Sigmoid colon (tissue), 7 donors: ENCODE data around the gene TUBGCP6. TPM values are rescaled to one million over a fixed set of nuclear protein-coding genes. Genes with fewer than 3 reads are reported as not detected.

Source experiments
- DNase-seq: peaks from one replicate; pipeline ENCODE4 v3.0.0-alpha.2; 2019
- H3K27ac ChIP-seq, 4 donors: fragments of 200-600 bp; sonication (generic); one replicate each; pipeline ENCODE4 v1.5.1; 2016 to 2019; ENCODE audit warnings: mild to moderate bottlenecking in 1 of 4
- H3K27me3 ChIP-seq, 3 donors: fragments of 200-600 bp; sonication (generic); one replicate each; pipeline ENCODE4 v1.5.1; 2019; ENCODE audit warnings: mild to moderate bottlenecking in 1 of 3
- H3K36me3 ChIP-seq, 4 donors: fragments of 200-600 bp; sonication (generic); one replicate each; pipeline ENCODE4 v1.5.1; 2016 to 2019
- H3K4me1 ChIP-seq, 4 donors: fragments of 200-600 bp; sonication (generic); one replicate each; pipeline ENCODE4 v1.5.1; 2017 to 2019
- H3K4me3 ChIP-seq, 4 donors: fragments of 200-600 bp; sonication (generic); one replicate each; pipeline ENCODE4 v1.5.1; 2017 to 2019; ENCODE audit warnings: mild to moderate bottlenecking in 2 of 4, moderate library complexity in 1 of 4
- H3K9me3 ChIP-seq, 4 donors: fragments of 200-600 bp in 3 of 4; sonication (generic) in 3 of 4; one replicate each; pipeline versions ENCODE4 v1.5.1 to v1.6.1; 2013 to 2019
- EP300 ChIP-seq, 4 donors: sonication (generic); formaldehyde crosslinking; IDR thresholded peaks; one replicate each; pipeline ENCODE4 v1.6.1; 2017; ENCODE audit warnings: antibody characterized with exemption in 4 of 4
- POLR2A ChIP-seq, 2 donors: fragments of 450-650 bp; IDR thresholded peaks; one replicate each; pipeline ENCODE4 v1.6.1; 2016; ENCODE audit warnings: antibody characterized with exemption in 2 of 2, mild to moderate bottlenecking in 2 of 2, moderate library complexity in 2 of 2
- POLR2AphosphoS5 ChIP-seq, 4 donors: sonication (generic); formaldehyde crosslinking; IDR thresholded peaks; one replicate each; pipeline ENCODE4 v1.6.1; 2017; ENCODE audit warnings: antibody characterized with exemption in 4 of 4
- WGBS, 2 donors: extraction: QIAGEN DNeasy Blood & Tissue Kit; methylation state at CpG; one replicate each; pipeline ENCODE4 v1.1.7; 2013; 5-methylcytosine and 5-hydroxymethylcytosine counted together
- intact Hi-C: fragments of 100-400 bp; cut with DNase I; formaldehyde crosslinking; loops from one replicate; pipeline ENCODE4 v1.15.1; 2023
- polyA plus RNA-seq, 3 donors: library from polyadenylated mRNA; stranded (reverse); fragments of 200-250 nt; gene quantifications; one replicate each; pipeline ENCODE4 v1.2.3, GENCODE V29; 2013
- total RNA-seq, 4 donors: library from RNA; depleted of rRNA; stranded (reverse); fragments of >200 nt; gene quantifications; one replicate each; pipeline ENCODE4 v1.1.0, GENCODE V29; 2016
- TF ChIP-seq, protein P1 (sequence below), 4 experiments: fragments of 450-650 bp in 3 of 4; fragments of 200-600 bp in 1 of 4; IDR thresholded peaks; one replicate each; pipeline ENCODE4 v1.5.1; 2016 to 2019; ENCODE audit warnings: antibody characterized with exemption in 4 of 4, mild to moderate bottlenecking in 3 of 4, moderate library complexity in 2 of 4
- donor health status: healthy with polysubstance abuse.
- donor health status: Bipolar disorder and iron deficiency.
- donor health status: healthy.

Gene TUBGCP6
- total and polyA plus RNA-seq, 7 donors: 4.6 to 67.0 (median 26.4) TPM

DNA sequence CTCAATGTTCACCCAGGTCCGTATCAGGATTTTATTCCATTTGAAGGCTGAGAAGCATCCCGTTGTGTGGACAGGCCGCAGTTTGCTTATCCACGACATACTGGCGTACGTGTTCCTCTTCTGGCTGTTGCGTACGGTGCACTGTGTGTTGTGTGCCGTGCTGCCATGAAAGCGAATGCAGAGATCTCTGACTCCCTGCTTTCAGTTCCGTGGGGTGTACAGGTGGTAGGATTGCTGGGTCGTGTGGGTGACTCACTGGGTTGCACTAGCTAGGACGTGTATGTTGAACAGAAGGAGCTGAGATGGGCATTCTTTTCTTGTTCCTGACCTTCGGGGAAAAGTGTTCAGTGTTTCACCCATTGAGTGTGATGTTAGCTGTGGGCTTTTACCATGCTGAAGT is 33.7 kb downstream of the TUBGCP6 start:
- H3K4me3 ChIP-seq: no peak overlapping the region
- no peaks in the 10 kb centered on the region for H3K27me3 ChIP-seq
- H3K36me3 ChIP-seq: peaks cover 16 to 93% (median 49%) of the 10 kb centered on the region in 4 donors
- H3K9me3 ChIP-seq: no peaks in the 10 kb centered on the region
- intact Hi-C loops: loop anchor here (2.0 kb wide), 1 partner anchor 64 kb away; no protein-coding TSS in a partner anchor
- peaks cover 0 to 27% (median 9%) of the 10 kb centered on the region in 4 donors for H3K4me1 ChIP-seq
- no peak overlapping the region for H3K27ac ChIP-seq
- WGBS, 2 donors: 91 to 92% methylated on average over 14 of the region's 14 CpGs
- DNase-seq: no peak
- TF ChIP-seq, protein P1, sequence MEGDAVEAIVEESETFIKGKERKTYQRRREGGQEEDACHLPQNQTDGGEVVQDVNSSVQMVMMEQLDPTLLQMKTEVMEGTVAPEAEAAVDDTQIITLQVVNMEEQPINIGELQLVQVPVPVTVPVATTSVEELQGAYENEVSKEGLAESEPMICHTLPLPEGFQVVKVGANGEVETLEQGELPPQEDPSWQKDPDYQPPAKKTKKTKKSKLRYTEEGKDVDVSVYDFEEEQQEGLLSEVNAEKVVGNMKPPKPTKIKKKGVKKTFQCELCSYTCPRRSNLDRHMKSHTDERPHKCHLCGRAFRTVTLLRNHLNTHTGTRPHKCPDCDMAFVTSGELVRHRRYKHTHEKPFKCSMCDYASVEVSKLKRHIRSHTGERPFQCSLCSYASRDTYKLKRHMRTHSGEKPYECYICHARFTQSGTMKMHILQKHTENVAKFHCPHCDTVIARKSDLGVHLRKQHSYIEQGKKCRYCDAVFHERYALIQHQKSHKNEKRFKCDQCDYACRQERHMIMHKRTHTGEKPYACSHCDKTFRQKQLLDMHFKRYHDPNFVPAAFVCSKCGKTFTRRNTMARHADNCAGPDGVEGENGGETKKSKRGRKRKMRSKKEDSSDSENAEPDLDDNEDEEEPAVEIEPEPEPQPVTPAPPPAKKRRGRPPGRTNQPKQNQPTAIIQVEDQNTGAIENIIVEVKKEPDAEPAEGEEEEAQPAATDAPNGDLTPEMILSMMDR (IDR thresholded peaks at IDR 0.05): no peak
- TF ChIP-seq POLR2AphosphoS5 (IDR thresholded peaks at IDR 0.05): no peak
- TF ChIP-seq EP300 (IDR thresholded peaks at IDR 0.05): no peak
- no peak for TF ChIP-seq POLR2A (IDR thresholded peaks at IDR 0.05)

DNA sequence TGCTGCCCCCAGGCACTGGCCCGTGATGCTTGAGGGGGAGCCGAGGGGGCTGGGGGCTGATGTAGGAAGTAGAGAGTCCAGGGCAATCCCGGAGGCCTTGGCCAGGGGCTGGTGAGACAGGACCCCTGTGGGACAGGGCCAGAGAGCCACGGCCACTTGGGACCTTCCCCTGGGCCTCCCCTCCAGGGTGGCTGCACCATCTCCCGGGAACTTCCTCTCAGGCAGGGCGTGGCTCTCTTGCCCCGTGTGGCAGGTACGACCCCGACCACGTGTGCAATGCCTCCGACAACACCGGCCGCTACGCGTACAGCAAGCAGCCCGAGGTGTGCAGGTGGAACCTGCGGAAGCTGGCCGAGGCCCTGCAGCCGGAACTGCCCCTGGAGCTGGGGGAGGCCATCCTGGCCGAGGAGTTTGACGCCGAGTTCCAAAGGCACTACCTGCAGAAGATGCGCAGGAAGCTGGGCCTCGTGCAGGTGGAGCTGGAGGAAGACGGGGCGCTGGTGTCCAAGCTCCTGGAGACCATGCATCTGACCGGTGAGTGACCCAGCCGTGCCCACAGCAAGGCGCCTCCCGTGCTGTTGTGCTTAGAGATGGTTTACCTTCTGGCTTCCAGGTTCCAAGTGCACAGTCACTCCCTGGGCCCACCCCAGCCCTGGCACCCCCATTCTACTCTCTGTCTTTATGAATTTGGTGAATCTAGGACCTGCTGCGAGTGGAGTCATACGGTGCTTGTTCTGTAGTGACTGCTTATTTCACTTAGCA is 34.3 kb downstream of the TUBGCP6 start:
- H3K27ac ChIP-seq: no peak overlapping the region
- no peak for DNase-seq
- no peaks in the 10 kb centered on the region for H3K27me3 ChIP-seq
- no peak overlapping the region for H3K4me3 ChIP-seq
- no peak for TF ChIP-seq POLR2A (IDR thresholded peaks at IDR 0.05)
- TF ChIP-seq, protein P1 (IDR thresholded peaks at IDR 0.05): no peak
- TF ChIP-seq POLR2AphosphoS5 (IDR thresholded peaks at IDR 0.05): no peak
- no peak for TF ChIP-seq EP300 (IDR thresholded peaks at IDR 0.05)
- peaks cover 0 to 27% (median 10%) of the 10 kb centered on the region in 4 donors for H3K4me1 ChIP-seq
- peaks cover 10 to 92% (median 45%) of the 10 kb centered on the region in 4 donors for H3K36me3 ChIP-seq
- intact Hi-C loops: loop anchor here (2.0 kb wide), 1 partner anchor 64 kb away; no protein-coding TSS in a partner anchor
- H3K9me3 ChIP-seq: no peaks in the 10 kb centered on the region
- 84 to 90% methylated on average over 32 of the region's 32 CpGs for WGBS, 2 donors

DNA sequence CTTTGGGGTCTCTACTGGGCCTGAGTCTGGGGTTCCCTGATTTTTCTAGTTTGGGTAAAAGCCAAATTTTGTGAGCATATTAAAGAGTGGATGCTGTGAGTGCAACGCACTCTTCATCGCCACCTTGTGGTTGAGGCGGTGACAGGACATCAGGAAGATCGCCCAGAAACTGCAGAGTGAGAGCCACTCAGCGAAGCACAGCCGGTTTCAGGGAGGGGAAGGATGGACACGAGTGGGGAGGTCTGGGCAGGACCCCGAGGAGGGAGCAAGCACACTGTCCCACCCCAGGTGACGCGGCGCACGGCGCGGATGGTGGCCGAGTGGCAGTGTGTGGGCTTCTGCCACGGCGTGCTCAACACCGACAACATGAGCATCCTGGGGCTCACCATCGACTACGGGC is 34.9 kb downstream of the TUBGCP6 start:
- Histone ChIP-seq H3K4me1 (peaks cover 0 to 27% (median 10%) of the 10 kb centered on the region in 4 donors), H3K4me3 (no peak overlapping the region), H3K9me3 (no peaks in the 10 kb centered on the region), H3K36me3 (peaks cover 9 to 86% (median 44%) of the 10 kb centered on the region in 4 donors), H3K27me3 (no peaks in the 10 kb centered on the region), H3K27ac (no peak overlapping the region)
- intact Hi-C loops: loop anchor here (2.0 to 10.0 kb wide), 2 partner anchors 63 to 425 kb away; no protein-coding TSS in a partner anchor
- 57 to 63% methylated on average over 20 of the region's 20 CpGs for WGBS, 2 donors
- DNase-seq: peak; percentile 81
- TF ChIP-seq EP300 (IDR thresholded peaks at IDR 0.05): no peak
- TF ChIP-seq, protein P1 (IDR thresholded peaks at IDR 0.05): peak; percentile 63 to 82 (median 80)
- no peak for TF ChIP-seq POLR2AphosphoS5 (IDR thresholded peaks at IDR 0.05)

DNA sequence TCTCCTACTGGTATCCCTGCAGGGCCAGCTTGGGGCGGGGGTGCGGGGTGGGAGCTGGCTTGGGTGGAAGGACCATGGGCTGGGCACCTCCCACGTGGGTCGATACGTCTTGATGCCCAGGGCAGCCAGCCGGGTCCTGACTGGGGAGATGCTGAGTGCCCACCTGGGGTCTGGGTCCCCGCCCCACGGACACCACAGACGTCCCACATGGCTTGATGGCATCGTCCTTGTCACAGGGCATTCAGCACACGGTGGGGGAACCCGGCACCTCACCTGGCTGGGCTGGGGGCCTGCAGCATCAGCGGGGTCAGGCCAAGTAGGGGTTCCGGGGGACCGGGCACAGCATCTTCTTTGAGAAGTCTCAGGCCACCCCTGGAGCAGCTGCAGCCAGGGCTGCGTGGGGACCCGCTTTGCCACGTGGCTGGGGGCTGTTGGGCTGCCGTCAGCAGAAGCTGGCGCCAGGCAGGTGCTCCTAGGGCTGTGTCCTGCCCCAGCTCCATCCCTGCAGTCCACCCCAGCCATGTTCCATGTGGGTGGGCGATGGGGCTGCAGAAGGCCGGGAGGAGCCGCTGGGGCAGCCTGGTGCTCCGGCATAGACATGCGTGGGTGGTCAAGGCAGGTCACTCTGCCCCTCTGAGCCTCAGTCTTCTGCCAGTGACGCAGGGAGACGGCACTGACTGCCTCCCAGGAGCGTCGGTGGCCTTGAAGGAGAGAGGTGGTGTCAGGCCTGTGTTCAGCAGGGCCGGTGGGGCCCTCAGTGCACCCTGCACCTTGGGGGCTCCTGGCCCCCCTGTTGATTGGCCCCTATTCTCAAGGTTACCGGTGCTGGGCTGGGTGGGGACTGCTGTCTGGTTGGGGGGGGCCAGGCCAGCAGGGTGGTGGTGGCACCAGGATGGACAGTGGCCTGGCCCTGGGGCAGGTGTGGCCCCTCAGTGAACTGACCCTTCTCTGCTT is 35.6 kb downstream of the TUBGCP6 start:
- no peak overlapping the region for H3K4me3 ChIP-seq
- TF ChIP-seq, protein P1 (IDR thresholded peaks at IDR 0.05): no peak
- 78 to 85% methylated on average over 31 of the region's 31 CpGs for WGBS, 2 donors
- H3K27me3 ChIP-seq: no peaks in the 10 kb centered on the region
- H3K9me3 ChIP-seq: no peaks in the 10 kb centered on the region
- intact Hi-C loops: loop anchor here (10.0 kb wide), 1 partner anchor 424 kb away; no protein-coding TSS in a partner anchor
- peaks cover 0 to 27% (median 10%) of the 10 kb centered on the region in 4 donors for H3K4me1 ChIP-seq
- no peak overlapping the region for H3K27ac ChIP-seq
- no peak for DNase-seq
- peaks cover 4 to 79% (median 39%) of the 10 kb centered on the region in 4 donors for H3K36me3 ChIP-seq
